Stimulated activated naive CD8-positive, alpha-beta T cell treated with anti-CD3 and anti-CD28 coated beads, Interleukin-15, Interleukin-2, amounts not matched to agents 100 ng/mL and 50 ng/mL, for 24 hours (primary cell): ENCODE measurements around the gene ZBED5.
"Not testable (repeated sequence)": the region's sequence is repeated elsewhere in the genome, so short reads cannot be mapped to it uniquely, and the experiment has no call there.

Source experiments
- H3K27ac Mint-ChIP-seq: one replicate; pipeline ENCODE4 v1.8.0; 2021; ENCODE audit warnings: mild to moderate bottlenecking, mixed read lengths
- H3K27me3 Mint-ChIP-seq: one replicate; pipeline ENCODE4 v1.8.0; 2021; ENCODE audit warnings: mixed read lengths
- H3K36me3 Mint-ChIP-seq: one replicate; pipeline ENCODE4 v1.8.0; 2021; ENCODE audit warnings: low read depth, mixed read lengths
- H3K4me1 Mint-ChIP-seq: one replicate; pipeline ENCODE4 v1.8.0; 2021; ENCODE audit warnings: low read depth, mixed read lengths
- H3K4me3 Mint-ChIP-seq: one replicate; pipeline ENCODE4 v1.8.0; 2021; ENCODE audit warnings: mild to moderate bottlenecking, mixed read lengths
- H3K9me3 Mint-ChIP-seq: one replicate; pipeline ENCODE4 v1.8.0; 2021; ENCODE audit warnings: mixed read lengths

Gene ZBED5

DNA sequence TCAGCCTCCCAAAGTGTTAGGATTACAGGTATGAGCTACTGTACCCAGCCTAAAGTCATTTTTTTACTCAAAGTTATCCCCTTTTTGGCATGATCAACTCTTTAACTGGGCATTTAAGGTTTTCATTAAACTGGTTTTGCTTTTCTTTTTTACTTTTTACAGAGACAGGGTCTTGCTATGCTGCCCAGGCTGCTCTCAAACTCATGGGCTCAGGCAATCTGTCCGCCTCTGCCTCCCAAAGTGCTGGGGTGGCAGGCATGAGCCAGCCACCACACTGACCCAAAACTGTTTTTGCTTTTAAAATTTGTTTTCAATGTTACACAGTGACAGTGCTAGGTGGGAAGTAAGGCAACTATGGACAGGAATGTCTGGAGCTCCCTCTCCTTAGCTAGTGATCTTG is 3.9 kb upstream of the ZBED5 start:
- no peaks in the 10 kb centered on the region for H3K27me3 Mint-ChIP-seq
- H3K36me3 Mint-ChIP-seq: peaks cover 12% of the 10 kb centered on the region
- no peak overlapping the region for H3K27ac Mint-ChIP-seq
- peaks cover 34% of the 10 kb centered on the region for H3K4me1 Mint-ChIP-seq
- no peaks in the 10 kb centered on the region for H3K9me3 Mint-ChIP-seq
- no peak overlapping the region for H3K4me3 Mint-ChIP-seq

- peaks cover 19% of the 10 kb centered on the region for H3K36me3 Mint-ChIP-seq
- peaks cover 38% of the 10 kb centered on the region for H3K4me1 Mint-ChIP-seq
- no peaks in the 10 kb centered on the region for H3K9me3 Mint-ChIP-seq
- no peaks in the 10 kb centered on the region for H3K27me3 Mint-ChIP-seq
- H3K4me3 Mint-ChIP-seq: no peak overlapping the region
- H3K27ac Mint-ChIP-seq: no peak overlapping the region
These were observed 3.2 kb upstream of the ZBED5 start for GRCh38 chr11:10861047-10861446.

- Mint-ChIP-seq H3K4me3 (peak overlapping the region; percentile 94), H3K36me3 (peaks cover 33% of the 10 kb centered on the region), H3K4me1 (peaks cover 46% of the 10 kb centered on the region), H3K9me3 (no peaks in the 10 kb centered on the region), H3K27me3 (no peaks in the 10 kb centered on the region), H3K27ac (peak overlapping the region; percentile 96)
These were observed 829 bp upstream of the ZBED5 start for GRCh38 chr11:10858439-10859325.

GRCh38 chr11:10857459-10857708 is 469 bp downstream of the ZBED5 start:
- H3K4me1 Mint-ChIP-seq: peaks cover 45% of the 10 kb centered on the region

GRCh38 chr11:10856689-10857458 is 979 bp downstream of the ZBED5 start:
- peak overlapping the region; percentile 96 for H3K27ac Mint-ChIP-seq
- H3K9me3 Mint-ChIP-seq: no peaks in the 10 kb centered on the region
- peaks cover 44% of the 10 kb centered on the region for H3K36me3 Mint-ChIP-seq
- H3K4me3 Mint-ChIP-seq: peak overlapping the region; percentile 94
- H3K4me1 Mint-ChIP-seq: peaks cover 46% of the 10 kb centered on the region
- H3K27me3 Mint-ChIP-seq: no peaks in the 10 kb centered on the region

More at GRCh38 chr11:10857459-10857708, 469 bp downstream of the ZBED5 start:
- Mint-ChIP-seq H3K36me3 (peaks cover 41% of the 10 kb centered on the region), H3K9me3 (no peaks in the 10 kb centered on the region), H3K27ac (peak overlapping the region; percentile 96), H3K4me3 (peak overlapping the region; percentile 94), H3K27me3 (no peaks in the 10 kb centered on the region)

DNA sequence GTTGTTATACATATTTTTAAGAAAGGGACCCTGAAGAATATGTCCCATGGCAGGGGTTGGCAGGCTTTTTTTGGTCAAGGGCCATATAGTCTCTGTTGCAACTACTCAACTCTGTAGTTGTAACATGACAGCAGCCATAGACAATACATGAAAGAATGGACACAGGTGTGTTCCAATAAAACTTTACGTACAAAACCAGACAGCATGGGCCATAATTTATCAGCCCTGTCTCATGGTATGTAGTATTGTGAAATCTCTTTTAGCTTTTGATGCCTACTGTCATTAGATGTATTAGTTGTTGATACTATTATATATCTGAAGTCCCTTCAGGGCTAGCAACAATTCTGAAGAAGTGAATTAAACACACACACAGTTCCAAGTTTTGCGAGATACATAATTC is 2.6 kb downstream of the ZBED5 start:
- no peaks in the 10 kb centered on the region for H3K9me3 Mint-ChIP-seq
- peaks cover 43% of the 10 kb centered on the region for H3K36me3 Mint-ChIP-seq
- H3K27me3 Mint-ChIP-seq: no peaks in the 10 kb centered on the region
- peaks cover 43% of the 10 kb centered on the region for H3K4me1 Mint-ChIP-seq
- H3K27ac Mint-ChIP-seq: no peak overlapping the region
- no peak overlapping the region for H3K4me3 Mint-ChIP-seq

DNA sequence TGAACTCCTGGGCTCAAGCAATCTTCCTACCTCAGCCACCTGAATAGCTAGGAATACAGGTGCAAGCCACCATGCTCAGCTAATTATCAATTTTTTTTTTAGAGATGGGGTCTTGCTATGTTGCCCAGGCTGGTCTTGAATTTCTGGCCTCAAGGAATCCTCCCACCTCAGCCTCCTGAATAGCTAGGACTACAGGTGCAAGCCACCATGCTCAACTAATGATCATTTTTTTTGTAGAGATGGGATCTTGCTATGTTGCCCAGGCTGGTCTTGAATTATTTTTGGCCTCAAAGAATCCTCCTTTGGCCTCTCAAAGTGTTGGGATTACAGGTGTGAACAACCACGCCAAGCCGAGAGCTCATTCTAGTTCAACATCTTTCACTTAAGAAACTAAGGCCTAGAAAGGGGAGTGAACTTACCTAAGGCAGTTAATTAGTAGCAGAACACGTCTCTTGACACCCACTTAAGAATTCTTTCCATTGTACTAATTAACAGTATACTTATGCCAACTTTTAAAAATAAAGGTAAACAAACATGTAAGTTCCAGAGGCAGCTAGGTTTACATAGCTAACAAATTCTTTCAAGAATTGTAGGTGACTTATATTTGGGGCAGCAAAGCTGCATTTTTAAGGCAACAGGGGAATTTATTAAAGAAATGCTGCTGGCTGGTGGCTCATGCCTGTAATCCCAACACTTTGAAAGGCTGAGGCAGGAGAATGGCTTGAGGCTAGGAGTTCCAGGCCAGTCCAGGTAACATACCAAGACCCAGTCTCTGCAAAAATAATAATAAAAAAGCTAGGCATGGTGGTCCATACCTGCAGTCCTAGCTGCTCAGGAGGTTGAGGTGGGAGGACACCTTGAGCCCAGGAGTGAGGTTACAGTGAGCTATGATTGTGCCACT is 9.6 kb downstream of the ZBED5 start:
- Mint-ChIP-seq H3K36me3 (peaks cover 29% of the 10 kb centered on the region), H3K27ac (peak overlapping the region; percentile 36), H3K9me3 (no peaks in the 10 kb centered on the region), H3K4me1 (peaks cover 26% of the 10 kb centered on the region), H3K4me3 (no peak overlapping the region), H3K27me3 (no peaks in the 10 kb centered on the region)

DNA sequence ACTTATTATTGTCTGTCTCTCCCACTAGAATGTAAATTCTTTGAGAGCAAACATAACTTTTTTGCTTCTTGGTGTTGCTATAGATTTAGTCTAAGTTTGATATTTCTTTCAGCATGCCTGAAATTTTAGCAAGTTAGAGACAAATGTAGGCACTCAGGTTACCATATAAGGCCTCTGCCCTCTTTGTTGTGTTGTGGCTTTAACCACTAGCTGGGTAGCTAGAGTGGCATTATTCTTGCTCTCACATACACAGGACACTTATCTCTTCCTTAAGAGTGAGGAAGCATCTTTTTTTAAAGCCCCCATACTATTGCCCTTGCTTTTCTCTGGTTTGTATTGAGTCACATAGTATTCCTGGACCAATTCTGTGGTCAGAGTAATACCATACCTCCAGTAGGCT is 11.2 kb downstream of the ZBED5 start:
- H3K36me3 Mint-ChIP-seq: peaks cover 14% of the 10 kb centered on the region
- peaks cover 18% of the 10 kb centered on the region for H3K4me1 Mint-ChIP-seq
- H3K9me3 Mint-ChIP-seq: no peaks in the 10 kb centered on the region
- H3K27ac Mint-ChIP-seq: no peak overlapping the region
- H3K27me3 Mint-ChIP-seq: no peaks in the 10 kb centered on the region
- no peak overlapping the region for H3K4me3 Mint-ChIP-seq

GRCh38 chr11:10845589-10845988 is 12.3 kb downstream of the ZBED5 start:
- Mint-ChIP-seq H3K27me3 (no peaks in the 10 kb centered on the region), H3K27ac (no peak overlapping the region), H3K4me1 (peaks cover 21% of the 10 kb centered on the region), H3K36me3 (peaks cover 13% of the 10 kb centered on the region), H3K4me3 (no peak overlapping the region), H3K9me3 (no peaks in the 10 kb centered on the region)

DNA sequence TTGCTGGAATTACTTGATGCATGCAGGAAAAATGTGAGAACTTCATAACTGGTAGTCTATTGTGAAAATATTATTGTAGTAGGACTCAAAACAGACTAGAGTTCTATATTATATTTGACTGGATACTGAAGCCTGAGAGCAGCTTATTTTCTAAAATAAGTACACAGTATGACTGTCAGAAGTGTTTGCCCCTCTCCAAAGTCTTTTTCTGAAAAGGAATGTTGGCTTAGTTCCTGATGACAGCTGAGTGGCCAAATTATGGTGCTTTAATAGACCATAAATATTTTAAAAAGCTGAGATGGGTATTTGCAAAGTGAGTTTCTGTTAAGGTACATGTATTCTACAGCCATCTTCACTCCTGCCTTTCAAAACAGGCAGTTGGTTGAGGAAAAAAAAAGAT is 13.1 kb downstream of the ZBED5 start:
- Mint-ChIP-seq H3K9me3 (no peaks in the 10 kb centered on the region), H3K36me3 (peaks cover 11% of the 10 kb centered on the region), H3K27me3 (no peaks in the 10 kb centered on the region), H3K4me3 (no peak overlapping the region), H3K27ac (no peak overlapping the region), H3K4me1 (peaks cover 21% of the 10 kb centered on the region)

DNA sequence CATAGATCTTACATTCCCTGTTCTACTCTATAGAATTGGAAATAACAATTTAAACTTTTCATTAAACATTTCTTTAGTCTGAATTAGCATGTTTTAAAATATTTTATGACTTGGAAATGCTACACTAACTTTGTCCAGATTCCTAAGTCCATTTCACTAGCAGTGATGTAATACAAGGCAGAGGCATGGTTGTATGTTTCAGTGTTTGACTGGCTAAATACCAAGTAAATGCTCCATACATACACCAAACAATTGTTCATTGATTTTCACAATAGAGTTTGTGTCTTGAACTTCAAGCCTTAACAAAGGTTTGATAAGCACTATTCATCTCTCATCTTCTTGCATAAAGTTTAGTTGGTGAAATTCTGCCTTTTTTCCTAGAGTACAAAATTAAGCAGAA is 13.5 kb downstream of the ZBED5 start:
- H3K9me3 Mint-ChIP-seq: no peaks in the 10 kb centered on the region
- H3K4me1 Mint-ChIP-seq: peaks cover 21% of the 10 kb centered on the region
- H3K27ac Mint-ChIP-seq: no peak overlapping the region
- no peak overlapping the region for H3K4me3 Mint-ChIP-seq
- H3K27me3 Mint-ChIP-seq: no peaks in the 10 kb centered on the region
- peaks cover 6% of the 10 kb centered on the region for H3K36me3 Mint-ChIP-seq

GRCh38 chr11:10838881-10839280 is 19.0 kb downstream of the ZBED5 start:
- H3K27ac Mint-ChIP-seq: no peak overlapping the region
- H3K9me3 Mint-ChIP-seq: no peaks in the 10 kb centered on the region
- no peaks in the 10 kb centered on the region for H3K27me3 Mint-ChIP-seq
- no peak overlapping the region for H3K4me3 Mint-ChIP-seq
- H3K4me1 Mint-ChIP-seq: peaks cover 3% of the 10 kb centered on the region
- no peaks in the 10 kb centered on the region for H3K36me3 Mint-ChIP-seq

DNA sequence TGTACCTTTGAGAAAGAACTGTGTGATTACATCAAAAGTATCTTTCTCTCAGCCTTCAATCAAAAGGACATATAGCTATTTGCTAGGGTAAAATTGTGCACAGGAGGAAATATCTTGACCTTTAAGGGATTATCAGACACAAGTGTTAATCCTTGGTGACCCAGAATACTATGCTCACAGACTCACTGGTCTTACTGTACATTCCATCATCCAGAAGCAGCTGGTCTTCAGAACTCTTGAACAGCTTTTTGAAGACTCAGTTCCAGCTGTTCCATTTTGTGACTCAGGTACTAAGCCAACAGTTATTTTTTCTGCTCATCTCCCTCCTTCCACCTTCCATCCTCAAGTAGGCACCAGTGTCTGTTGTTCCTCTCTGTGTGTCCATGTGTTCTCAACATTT is 19.8 kb downstream of the ZBED5 start:
- Mint-ChIP-seq H3K9me3 (no peaks in the 10 kb centered on the region), H3K27me3 (no peaks in the 10 kb centered on the region), H3K4me1 (peaks cover 3% of the 10 kb centered on the region), H3K4me3 (no peak overlapping the region), H3K36me3 (no peaks in the 10 kb centered on the region), H3K27ac (no peak overlapping the region)

DNA sequence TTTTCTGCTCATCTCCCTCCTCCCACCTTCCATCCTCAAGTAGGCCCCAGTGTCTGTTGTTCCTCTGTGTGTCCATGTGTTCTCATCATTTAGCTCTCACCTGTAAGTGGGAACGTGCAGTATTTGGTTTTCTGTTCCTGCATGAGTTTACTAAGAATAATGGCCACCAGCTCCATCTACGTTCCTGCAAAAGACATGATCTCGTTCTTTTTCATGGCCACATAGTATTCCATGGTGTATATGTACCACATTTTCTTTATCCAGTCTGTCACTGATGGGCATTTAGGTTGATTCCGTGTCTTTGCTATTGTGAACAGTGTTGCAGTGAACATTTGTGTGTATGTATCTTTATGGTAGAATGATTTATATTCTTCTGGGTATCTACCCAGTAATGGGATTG is 21.0 kb downstream of the ZBED5 start:
- not testable (repeated sequence) for H3K4me3 Mint-ChIP-seq, H3K4me1 Mint-ChIP-seq, H3K9me3 Mint-ChIP-seq, H3K36me3 Mint-ChIP-seq, H3K27ac Mint-ChIP-seq, H3K27me3 Mint-ChIP-seq

- H3K4me1 Mint-ChIP-seq: peaks cover 7% of the 10 kb centered on the region
- no peak overlapping the region for H3K4me3 Mint-ChIP-seq
These were observed 28.7 kb downstream of the ZBED5 start for GRCh38 chr11:10829139-10829538.

More at GRCh38 chr11:10829139-10829538, 28.7 kb downstream of the ZBED5 start:
- no peak overlapping the region for H3K27ac Mint-ChIP-seq
- H3K9me3 Mint-ChIP-seq: no peaks in the 10 kb centered on the region
- H3K36me3 Mint-ChIP-seq: no peaks in the 10 kb centered on the region
- no peaks in the 10 kb centered on the region for H3K27me3 Mint-ChIP-seq
